Activated CD4-positive, alpha-beta T cell treated with anti-CD3 and anti-CD28 coated beads for 4 hours (primary cell): ENCODE results near the gene GMDS.

Experiments
- DNase-seq, 2 donors: peaks; one replicate each; pipeline ENCODE4 v3.0.0-alpha.2; 2020

The GMDS gene

GRCh38 chr6:1786455-1787453 lies 458.7 kb downstream of the GMDS start:
- no peak for DNase-seq

- no peak for DNase-seq
These were observed 461.0 kb downstream of the GMDS start for GRCh38 chr6:1784422-1784884.

GRCh38 chr6:1781817-1782184 lies 463.6 kb downstream of the GMDS start:
- no peak for DNase-seq

- no peak for DNase-seq
These were observed 464.1 kb downstream of the GMDS start for GRCh38 chr6:1781152-1781816.

- no peak for DNase-seq
These were observed 465.0 kb downstream of the GMDS start for GRCh38 chr6:1780251-1780867.

GRCh38 chr6:1778686-1779235 lies 466.6 kb downstream of the GMDS start:
- no peak for DNase-seq

GRCh38 chr6:1777921-1778685 lies 467.3 kb downstream of the GMDS start:
- no peak for DNase-seq

GRCh38 chr6:1775441-1775840 lies 470.0 kb downstream of the GMDS start:
- no peak for DNase-seq

- no peak for DNase-seq
These were observed 471.0 kb downstream of the GMDS start for GRCh38 chr6:1774226-1774915.

GRCh38 chr6:1773700-1774099 lies 471.7 kb downstream of the GMDS start:
- DNase-seq: no peak

- DNase-seq: peak; percentile 14 to 16
These were observed 474.3 kb downstream of the GMDS start for GRCh38 chr6:1770968-1771723.

- no peak for DNase-seq
These were observed 475.0 kb downstream of the GMDS start for GRCh38 chr6:1770435-1770843.

GRCh38 chr6:1767481-1768246 lies 477.7 kb downstream of the GMDS start:
- no peak for DNase-seq

GRCh38 chr6:1766654-1767053 lies 478.8 kb downstream of the GMDS start:
- DNase-seq: no peak

GRCh38 chr6:1765160-1765903 lies 480.1 kb downstream of the GMDS start:
- no peak for DNase-seq

- DNase-seq: no peak
These were observed 480.9 kb downstream of the GMDS start for GRCh38 chr6:1764397-1764987.

- DNase-seq: no peak
These were observed 482.0 kb downstream of the GMDS start for GRCh38 chr6:1763404-1763803.

GRCh38 chr6:1762203-1762602 lies 483.2 kb downstream of the GMDS start:
- DNase-seq: no peak

- DNase-seq: no peak
These were observed 483.9 kb downstream of the GMDS start for GRCh38 chr6:1761477-1761877.
